HG02885 (cell line): Measurements from ENCODE around the gene PES1.
"Not testable (repeated sequence)": the region's sequence is repeated elsewhere in the genome, so short reads cannot be mapped to it uniquely, and the experiment has no call there.

ENCODE experiments used
- ATAC-seq: cut with Tn5 transposase; IDR thresholded peaks from one replicate; pipeline ENCODE4 v1.9.1; 2021; ENCODE audit warnings: mild to moderate bottlenecking; ENCODE audit not compliant: unreplicated experiment, poor library complexity

Gene PES1

DNA sequence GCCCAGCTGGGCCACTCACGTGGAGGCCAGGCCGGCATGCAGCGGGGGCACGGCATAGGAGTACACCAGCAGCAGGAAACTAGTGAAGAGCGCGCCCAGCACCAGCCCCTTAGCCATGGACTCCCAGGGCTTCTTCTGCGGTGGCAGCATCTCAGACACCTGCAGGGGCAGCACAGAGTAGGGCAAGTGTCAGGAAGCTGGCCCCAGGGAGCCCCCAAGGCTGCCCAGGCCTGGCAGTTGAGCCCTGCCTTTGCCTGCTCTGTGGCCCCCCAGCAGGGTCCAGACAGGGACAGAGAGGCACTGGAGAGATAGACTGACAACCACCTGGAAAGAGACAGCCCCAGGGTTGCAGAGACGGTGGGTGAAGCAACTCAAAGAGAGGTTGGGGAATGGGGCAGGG is 34.5 kb downstream of the PES1 start:
- no peak for ATAC-seq

DNA sequence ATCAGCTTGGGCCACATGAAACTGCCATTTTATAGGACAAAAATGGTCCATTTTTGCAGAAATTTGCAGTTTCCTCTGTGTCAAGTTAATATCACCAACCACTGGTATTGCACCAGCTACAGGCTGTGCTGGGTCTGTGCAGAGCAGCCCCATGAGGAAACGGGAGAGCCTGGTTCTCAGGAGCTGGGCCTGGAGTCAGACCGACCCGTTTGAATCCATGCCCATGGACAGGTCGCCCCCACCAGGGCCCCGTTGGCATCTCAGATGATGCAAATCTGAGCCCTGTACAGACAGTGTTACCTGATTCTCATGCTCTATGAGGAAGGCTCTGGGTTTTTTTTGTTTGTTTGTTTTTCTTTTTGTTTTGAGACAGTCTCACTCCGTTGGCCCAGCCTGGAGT is 35.3 kb downstream of the PES1 start:
- ATAC-seq: no peak

DNA sequence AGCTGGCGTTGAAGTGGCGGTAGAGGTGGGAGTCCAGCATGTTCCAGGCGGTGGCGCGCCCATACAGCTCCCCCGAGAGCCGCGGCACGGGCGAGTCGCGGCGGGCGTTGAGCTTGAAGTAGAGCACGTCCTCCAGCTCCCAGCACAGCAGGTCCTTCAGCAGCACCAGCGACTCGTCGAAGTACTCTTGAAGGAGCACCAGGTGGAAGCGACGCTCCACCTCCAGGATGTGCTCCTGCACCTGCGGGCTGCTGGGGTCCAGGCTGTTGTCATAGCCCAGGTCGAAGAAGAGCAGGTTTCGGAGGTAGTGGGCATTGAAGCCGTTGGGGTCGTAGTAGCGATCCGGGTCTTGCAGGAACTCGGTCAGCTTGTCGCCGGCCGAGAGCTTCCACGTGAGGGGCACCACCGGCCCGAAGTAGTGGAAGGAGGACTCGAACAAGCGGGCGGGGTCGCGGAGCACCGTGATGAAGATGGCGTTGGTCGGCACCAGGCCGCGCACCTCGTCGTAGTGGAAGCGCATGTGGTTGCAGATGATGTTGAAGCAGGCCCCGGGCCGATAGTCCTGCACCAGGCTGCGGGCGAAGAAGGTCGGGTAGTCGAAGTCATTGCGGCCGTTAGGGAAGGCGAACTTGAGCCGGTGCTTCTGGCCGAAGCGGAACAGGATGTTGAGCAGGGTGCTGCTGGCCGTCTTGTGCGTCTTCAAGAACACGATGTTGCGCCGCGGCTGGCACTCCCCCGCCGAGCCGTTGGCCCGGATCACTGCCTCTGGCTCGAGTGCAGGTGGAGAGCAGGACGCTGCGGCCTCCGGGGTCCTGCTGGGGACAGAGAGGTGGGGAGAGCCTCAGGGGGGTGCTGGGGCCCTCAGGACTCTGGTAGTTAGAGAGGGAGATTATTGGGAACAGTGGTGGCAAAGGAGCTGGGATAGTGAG is 36.2 kb downstream of the PES1 start:
- no peak for ATAC-seq

DNA sequence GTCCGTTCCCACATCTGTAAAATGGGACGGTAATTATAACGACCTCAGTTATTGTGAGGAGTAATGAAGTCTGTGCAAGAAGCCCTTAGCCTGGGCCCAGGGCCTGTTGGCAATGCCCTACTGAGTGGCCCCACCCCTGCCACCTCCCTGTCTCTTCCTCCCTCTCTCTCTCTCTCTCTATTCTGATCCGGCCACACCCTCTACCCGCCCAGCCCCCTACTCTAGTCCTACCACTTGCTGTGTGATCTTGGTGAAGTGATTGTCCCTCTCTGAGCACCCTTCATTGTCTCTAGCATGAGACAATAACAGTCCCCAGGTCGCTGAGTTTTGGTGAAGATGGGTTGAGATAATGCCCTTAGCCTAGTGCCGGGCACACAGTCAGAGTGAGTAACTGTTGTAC is 37.7 kb downstream of the PES1 start:
- ATAC-seq: no peak

DNA sequence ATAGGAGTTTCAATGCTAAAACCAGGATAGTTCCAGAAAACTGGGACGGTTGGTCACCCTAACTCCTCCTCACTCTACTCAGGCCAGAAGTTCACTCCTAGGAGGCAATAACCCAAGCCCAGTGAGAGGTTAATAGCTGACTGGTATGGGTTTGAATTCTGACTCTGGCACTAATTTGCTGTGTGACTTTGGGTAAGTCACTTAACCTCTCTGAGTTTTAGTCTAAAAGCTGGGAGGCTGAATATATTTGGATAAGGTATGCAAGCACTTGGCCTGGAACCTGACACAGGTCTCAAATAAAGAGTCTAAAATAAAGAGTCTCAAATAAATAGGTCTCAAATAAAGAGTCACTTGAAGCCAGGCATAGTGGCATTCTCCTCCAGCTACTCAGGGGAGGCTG is 39.0 kb downstream of the PES1 start:
- no peak for ATAC-seq

DNA sequence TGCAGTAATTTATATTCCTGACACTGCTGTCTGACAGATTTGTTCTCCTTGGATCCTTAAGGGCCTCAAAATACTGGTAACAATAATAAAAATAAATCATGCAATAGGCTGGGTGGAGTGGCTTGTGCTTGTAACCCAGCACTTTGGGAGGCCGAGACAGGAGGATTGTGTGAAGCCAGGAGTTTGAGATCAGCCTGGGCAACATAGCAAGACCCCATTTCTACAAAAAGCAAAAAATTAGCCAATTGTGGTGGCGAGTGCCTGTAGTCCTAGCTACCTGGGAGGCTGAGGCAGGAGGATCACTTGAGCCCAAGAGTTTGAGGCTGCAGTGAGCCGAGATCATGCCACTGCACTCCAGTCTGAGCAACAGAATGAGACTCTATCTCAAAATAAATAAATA is 39.9 kb downstream of the PES1 start:
- ATAC-seq: not testable (repeated sequence)

DNA sequence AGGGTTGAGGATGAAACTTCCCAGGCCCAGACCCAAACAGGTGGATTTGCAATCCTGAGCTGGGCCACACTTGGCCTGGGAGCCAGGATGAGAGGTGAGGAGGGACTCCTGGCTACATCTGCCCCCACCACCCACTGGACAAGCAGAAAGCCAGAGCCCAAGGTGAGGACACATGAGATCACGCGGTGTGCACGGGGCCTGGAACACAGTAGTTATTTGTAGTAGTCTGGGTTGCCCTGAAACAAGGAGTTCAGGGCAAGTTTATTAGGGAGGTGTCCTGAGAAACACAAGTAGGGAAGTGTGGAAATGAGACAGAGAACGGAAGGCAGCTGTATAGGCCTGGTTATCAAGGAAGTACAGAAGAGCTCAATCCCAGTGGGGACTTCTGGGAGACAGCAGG is 44.5 kb downstream of the PES1 start:
- no peak for ATAC-seq

DNA sequence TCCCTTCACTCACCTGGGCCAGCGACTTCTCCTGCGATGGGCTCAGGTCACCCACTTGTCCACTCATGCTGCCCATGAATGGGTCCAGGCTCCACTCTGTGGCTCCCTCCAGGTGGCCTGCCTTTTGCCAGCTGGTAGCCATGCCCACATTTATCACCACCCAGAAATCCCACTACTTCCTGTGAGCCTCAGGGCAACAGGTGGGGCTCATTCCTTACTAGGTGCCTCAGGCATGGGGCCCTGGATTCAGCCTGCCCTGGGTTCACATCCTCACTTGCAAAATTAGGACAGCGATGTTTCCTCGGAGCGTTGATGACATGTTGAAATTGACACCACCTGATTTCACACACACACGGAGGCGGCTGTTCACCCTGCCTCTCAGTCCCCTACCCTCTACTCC is 45.1 kb downstream of the PES1 start, which contains the start of gene SEC14L6:
Gene SEC14L6 (minus strand): TSS at position 126 of the 400 bp plus-strand sequence. CDS start 59 bp downstream, at position 67.
- no peak for ATAC-seq

DNA sequence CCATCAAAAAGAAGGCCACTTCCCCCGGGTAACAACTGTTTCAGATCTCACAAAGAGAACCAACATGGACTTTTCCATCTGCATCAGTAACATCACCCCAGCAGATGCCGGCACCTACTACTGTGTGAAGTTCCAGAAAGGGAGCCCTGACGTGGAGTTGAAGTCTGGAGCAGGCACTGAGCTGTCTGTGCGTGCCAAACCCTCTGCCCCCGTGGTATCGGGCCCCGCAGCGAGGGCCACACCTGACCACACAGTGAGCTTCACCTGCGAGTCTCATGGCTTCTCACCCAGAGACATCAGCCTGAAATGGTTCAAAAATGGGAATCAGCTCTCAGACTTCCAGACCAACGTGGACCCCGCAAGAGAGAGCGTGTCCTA is 48.9 kb downstream of the PES1 start:
- no peak for ATAC-seq

DNA sequence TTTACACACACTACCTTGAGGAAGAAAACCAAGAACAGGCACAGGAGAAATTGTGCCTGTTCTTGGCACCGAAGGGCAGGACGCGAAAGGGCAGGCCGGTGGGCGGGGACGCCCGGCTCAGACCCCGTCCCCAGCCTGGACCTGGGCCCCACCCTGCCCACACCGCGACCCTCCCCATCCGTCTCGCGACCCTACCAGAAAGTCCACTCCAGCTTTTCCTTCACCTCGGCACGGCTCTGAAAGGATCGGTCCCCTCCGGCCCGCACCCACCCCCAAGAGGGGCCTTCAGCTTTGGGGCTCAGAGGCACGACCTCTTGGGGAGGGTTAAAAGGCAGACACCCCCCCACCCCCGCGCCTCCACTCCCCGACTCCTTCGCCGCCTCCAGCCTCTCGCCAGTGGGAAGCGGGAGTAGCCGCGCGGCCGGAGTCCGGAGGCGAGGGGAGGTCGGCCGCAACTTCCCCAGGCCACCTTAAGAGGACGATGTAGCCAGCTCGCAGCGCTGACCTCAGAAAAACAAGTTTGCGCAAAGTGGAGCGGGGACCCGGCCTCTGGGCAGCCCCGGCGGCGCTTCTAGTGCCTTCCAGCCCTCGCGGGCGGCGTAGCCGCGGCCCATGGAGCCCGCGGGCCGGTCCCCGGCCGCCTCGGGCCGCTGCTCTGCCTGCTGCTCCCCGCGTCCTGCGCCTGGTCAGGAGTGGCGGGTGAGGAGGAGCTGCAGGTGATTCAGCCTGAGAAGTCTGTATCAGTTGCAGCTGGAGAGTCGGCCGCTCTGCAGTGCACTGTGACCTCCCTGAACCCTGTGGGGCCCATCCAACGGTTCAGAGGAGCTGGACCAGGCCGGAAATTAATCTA is 49.5 kb downstream of the PES1 start:
- no peak for ATAC-seq

DNA sequence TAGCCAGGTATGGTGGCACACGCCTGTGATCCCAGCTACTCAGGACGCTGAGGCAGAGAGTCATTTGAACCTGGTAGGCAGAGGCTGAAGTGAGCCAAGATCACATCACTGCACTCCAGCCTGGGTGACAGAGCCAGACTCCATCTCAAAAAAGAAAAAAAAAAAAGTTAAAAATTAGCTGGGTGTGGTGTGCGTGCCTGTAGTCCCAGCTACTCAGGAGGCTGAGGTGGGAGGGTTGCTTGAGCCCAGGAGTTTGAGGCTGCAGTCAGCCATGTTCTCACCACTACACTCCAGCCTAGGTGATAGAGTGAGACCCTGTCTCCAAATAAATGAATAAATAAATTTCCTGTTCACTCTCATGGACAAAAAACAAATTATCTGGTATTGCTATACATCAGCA is 50.2 kb downstream of the PES1 start:
- not testable (repeated sequence) for ATAC-seq

DNA sequence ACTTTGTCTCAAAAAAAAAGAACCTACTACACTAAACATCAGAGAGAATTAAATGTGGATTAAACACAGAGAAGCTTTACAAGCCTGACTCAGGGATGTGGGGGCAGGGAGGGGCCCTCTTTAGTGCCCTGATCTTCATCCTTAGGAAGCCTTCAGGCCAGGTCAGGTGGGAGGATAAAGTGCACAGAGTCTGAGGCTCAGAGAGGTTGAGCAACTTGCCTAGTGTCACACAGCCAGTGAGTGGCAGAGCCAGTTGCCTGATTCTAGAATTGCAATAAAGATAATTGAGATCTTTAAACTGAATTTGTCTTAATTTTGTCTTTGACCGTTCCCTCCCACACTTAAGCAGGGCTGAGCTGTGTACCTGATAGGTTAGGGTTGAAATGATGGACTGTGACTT is 52.3 kb downstream of the PES1 start:
- ATAC-seq: no peak

DNA sequence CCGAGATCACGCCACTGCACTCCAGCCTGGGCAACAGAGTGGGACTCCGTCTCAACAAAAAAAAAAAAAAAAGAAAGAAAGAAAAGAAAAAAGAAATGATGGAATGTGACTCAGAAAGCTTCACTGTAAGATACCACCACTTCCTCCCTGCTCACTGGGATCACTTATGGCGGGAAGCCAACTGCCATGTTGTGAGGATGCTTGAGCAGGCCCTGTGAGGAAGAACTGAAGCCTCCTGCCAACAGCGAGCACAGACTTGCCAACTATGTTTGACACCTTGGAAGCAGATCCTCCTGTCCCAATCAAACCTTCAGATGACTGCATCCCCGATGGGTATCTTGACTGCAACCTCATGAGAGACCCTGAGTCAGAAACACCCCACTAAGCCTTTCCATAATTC is 53.4 kb downstream of the PES1 start:
- no peak for ATAC-seq

DNA sequence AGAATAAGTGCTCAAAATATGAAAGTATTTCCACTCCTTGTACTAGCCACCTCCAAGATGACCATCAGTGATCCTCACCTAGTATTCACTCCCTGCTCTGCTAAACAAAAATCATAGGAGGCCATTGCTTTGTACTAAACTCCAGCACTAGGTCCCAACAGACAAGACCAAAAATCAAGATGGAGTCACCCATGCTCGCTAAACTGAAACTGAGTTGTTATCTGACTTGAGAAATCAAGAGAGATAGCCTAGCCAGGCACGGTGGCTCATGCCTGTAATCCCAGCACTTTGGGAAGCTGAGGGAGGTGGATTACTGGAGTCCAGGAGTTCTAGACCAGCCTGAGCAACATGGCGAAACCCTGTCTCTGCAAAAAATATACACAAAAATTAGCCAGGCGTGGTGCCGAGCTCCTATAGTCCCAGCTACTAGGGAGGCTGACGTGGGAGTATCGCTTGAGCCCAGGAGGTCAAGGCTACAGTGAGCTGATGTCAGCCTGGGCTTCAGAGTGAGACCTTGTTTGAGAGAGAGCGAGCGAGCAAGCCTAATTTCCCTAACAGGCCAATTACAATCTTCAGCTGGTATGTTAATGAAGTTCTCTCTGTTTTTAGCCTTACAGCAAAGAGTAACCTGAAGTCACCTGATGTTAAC is 54.5 kb downstream of the PES1 start:
- ATAC-seq: no peak

DNA sequence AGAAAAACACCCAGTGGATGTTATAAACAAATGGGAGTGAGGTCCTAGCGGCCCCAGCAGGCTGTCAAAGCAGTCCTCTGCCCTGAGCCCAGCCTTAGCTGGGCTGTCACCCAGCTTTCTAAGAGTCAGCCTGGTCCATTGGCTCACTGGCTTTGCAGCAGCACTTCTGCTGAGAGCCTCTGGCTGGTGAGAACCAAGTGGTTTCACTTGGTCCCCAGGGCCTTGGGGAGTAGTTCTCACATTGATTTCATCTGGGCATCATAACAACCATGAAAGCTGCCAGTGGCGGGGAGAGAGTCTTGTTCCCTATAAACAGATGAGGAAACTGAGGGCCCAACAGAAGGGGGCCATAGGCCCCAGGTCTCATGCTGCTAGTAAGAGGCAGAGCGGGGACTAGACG is 56.5 kb downstream of the PES1 start:
- no peak for ATAC-seq

DNA sequence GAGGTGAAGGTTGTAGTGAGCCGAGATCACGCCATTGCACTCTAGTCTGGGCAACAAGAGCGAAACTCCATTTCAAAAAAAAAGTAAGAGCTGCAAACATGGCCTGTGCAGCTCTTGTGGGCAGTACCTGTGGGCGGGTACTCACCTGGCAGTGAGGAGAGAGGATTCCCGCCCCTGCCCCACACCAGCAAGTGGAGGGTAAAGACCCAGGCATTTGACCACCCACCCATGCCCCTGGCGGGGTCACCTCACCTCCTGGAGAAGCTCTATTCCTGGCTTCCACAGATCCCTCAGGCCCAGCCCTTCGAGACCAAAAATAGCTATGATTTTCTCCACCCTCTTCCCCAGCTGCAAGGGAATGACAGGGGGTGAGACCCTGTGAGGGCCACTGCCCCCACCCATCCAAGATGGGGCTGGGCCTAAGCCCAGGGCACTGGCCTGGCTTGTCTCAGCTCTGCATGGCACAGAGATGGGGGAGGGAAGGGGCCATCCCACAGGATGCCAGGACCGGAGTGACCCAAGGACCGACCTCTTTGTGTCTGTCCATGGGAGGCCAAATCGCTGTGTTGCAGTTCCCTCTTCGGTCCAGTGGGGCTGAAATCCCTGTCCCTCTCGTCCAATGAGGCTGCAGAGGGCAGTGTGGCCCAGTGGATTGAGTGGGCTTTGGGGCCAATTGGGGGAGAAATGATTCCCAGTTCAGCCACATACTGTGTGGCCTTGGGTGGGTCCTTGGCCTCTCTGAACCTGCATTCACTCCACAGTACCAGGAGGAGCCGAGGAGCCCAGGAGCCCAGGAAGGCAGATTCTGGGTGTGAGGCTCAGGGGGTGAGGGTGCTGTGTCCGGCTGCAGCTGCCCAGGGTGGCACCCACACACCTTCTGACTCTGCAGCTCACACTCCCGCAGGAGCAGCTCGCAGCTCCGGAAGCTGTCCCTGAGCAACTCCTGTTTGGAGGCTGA is 59.8 kb downstream of the PES1 start:
- ATAC-seq: no peak

DNA sequence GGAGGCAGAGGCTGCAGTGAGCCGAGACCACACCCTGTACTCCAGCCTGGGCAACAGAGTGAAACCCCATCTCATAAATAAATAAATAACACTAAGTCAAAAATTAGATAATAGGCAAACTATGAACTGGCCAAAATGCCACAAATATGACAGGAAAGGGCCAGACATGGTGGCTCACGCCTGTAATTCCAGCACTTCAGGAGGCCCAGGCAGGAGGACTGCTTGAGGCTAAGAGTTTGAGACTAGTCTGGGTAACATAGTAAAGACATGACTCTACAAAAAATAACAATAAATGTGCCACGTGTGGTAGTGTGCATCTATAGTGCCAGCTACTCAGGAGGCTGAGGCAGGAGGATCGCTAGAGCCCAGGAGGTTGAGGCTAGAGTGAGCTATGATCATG is 65.1 kb downstream of the PES1 start:
- no peak for ATAC-seq
